Measurements from ENCODE around the gene WDR20.

DNA sequence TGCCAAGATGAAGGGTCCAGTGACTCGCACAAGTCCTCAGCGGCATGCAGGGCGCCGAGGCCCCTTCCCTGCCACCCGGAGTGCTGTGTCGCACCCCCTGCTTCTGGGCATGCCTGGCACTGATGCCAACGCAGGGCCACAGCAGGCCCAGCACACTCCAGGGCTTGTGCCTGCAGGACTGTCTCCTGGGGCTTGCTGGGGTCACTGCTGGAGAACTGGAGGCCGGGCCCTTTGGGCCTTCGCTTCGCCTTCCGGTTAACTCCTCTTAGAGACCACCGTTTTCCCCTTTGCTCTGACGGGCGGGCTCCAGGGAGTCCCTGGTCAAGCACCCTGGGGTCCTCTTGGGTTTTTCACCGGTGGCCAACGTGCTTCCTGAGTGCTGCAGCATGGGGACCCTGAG is 79.6 kb downstream of the WDR20 start:
- no peak for TF ChIP-seq POLR2A (IDR thresholded peaks at IDR 0.05)
- TF ChIP-seq, protein P1, sequence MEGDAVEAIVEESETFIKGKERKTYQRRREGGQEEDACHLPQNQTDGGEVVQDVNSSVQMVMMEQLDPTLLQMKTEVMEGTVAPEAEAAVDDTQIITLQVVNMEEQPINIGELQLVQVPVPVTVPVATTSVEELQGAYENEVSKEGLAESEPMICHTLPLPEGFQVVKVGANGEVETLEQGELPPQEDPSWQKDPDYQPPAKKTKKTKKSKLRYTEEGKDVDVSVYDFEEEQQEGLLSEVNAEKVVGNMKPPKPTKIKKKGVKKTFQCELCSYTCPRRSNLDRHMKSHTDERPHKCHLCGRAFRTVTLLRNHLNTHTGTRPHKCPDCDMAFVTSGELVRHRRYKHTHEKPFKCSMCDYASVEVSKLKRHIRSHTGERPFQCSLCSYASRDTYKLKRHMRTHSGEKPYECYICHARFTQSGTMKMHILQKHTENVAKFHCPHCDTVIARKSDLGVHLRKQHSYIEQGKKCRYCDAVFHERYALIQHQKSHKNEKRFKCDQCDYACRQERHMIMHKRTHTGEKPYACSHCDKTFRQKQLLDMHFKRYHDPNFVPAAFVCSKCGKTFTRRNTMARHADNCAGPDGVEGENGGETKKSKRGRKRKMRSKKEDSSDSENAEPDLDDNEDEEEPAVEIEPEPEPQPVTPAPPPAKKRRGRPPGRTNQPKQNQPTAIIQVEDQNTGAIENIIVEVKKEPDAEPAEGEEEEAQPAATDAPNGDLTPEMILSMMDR (IDR thresholded peaks at IDR 0.05), result no peak

Data from breast epithelium (tissue), 3 donors.